ENCODE results near the gene PROSER2. TPM values are rescaled to one million over a fixed set of nuclear protein-coding genes. Genes with fewer than 3 reads are reported as not detected.

PROSER2 gene
- total and polyA plus RNA-seq, 2 donors (not counting 3 experiments of a cell fraction or from before 2014, with no cell fraction given), result 5.9 to 22.6 TPM

DNA sequence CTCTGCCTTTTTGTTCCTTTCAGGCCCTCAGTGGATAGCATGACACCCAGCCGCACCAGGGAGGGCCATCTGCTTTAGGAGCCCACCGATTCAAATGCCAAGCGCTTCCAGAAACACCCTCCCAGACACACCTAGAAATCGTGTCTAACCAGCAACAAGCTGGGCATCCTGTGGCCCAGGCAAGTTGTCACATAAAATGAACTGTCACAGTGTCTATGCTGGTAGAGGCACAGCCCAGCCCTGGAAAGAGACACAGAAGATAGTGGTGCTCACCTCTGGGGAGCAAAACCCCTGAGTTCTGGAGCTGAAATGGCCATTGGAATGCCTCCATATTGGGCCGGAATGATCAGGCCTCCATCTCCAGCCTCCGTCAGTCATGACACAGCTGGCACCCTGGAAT, 42.0 kb upstream of the PROSER2 start:
- DNase-seq (ENCODE audit: low read depth, low spot score) (no peak), FAIRE-seq (no peak)
- no peaks in the 10 kb centered on the region for H3K9me1 ChIP-seq (replicated peaks; ENCODE audit: control insufficient read depth, extremely low read depth, insufficient read depth, low read length)
- H4K20me1 ChIP-seq (replicated peaks; ENCODE audit: control insufficient read depth, extremely low read depth, insufficient read depth, low read length), result no peaks in the 10 kb centered on the region
- no peak overlapping the region for H2AFZ ChIP-seq (ENCODE audit: low read depth, low read length)
- H3K4me3 ChIP-seq (replicated peaks in 1 of 3; ENCODE audit: insufficient read depth in 1 of 3, low read depth in 1 of 3, low read length in 3 of 3), result no peak overlapping the region
- H3K4me2 ChIP-seq (ENCODE audit: insufficient read depth, low read length), result no peak overlapping the region
- CTCF ChIA-PET, result interaction anchor here (0.7 to 7.7 kb wide), 6 partner anchors 18 to 205 kb away, joined by 4 to 244 read pairs (median 23); no protein-coding TSS in a partner anchor
- dilution Hi-C loops (cut with MboI; ENCODE audit: extremely low pct_ligation_motif_present, low sequenced_read_pairs) (no loop called here), intact Hi-C loops (cut with micrococcal nuclease) (loop anchor here (5.0 kb wide), 1 partner anchor 41 kb away; the partner anchor contains the start of gene PROSER2)
- H3K36me3 ChIP-seq (ENCODE audit: control insufficient read depth in 2 of 2, extremely low read depth in 1 of 2, insufficient read depth in 2 of 2, low read length in 2 of 2), result no peaks in the 10 kb centered on the region
- no peaks in the 10 kb centered on the region for H3K4me1 ChIP-seq (ENCODE audit: control insufficient read depth, extremely low read depth, insufficient read depth, low read length)
- H3K79me2 ChIP-seq (ENCODE audit: control insufficient read depth, insufficient read depth, low read length), result no peaks in the 10 kb centered on the region
- H3K27ac ChIP-seq (ENCODE audit: insufficient read depth, low read depth, low read length), result no peak overlapping the region
- no peaks in the 10 kb centered on the region for H3K9me3 ChIP-seq (replicated peaks; ENCODE audit: control insufficient read depth, insufficient read depth, low read length)
- H3K9ac ChIP-seq (replicated peaks; ENCODE audit: extremely low read depth, insufficient read depth, low read length), result no peak overlapping the region
- POLR2A ChIA-PET, result no interaction called here
- no TSS peak for BruUV-seq (replicated peaks)
- H3K27me3 ChIP-seq (ENCODE audit: control insufficient read depth in 2 of 2, insufficient read depth in 2 of 2, low read length in 2 of 2), result peaks cover 0 to 6% of the 10 kb centered on the region in 2 experiments
- no peak for TF ChIP-seq GATA2 (IDR thresholded peaks at IDR 0.05; ENCODE audit: insufficient read depth, insufficient read length, low read depth, low read length)
- no peak for TF ChIP-seq POLR2A (IDR thresholded peaks at IDR 0.05; ENCODE audit: low read depth, low read length)
- TF ChIP-seq, protein P1, sequence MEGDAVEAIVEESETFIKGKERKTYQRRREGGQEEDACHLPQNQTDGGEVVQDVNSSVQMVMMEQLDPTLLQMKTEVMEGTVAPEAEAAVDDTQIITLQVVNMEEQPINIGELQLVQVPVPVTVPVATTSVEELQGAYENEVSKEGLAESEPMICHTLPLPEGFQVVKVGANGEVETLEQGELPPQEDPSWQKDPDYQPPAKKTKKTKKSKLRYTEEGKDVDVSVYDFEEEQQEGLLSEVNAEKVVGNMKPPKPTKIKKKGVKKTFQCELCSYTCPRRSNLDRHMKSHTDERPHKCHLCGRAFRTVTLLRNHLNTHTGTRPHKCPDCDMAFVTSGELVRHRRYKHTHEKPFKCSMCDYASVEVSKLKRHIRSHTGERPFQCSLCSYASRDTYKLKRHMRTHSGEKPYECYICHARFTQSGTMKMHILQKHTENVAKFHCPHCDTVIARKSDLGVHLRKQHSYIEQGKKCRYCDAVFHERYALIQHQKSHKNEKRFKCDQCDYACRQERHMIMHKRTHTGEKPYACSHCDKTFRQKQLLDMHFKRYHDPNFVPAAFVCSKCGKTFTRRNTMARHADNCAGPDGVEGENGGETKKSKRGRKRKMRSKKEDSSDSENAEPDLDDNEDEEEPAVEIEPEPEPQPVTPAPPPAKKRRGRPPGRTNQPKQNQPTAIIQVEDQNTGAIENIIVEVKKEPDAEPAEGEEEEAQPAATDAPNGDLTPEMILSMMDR (IDR thresholded peaks at IDR 0.05; ENCODE audit: extremely low read depth in 1 of 2, insufficient read depth in 1 of 2, low read depth in 1 of 2, low read length in 2 of 2), result no peak

DNA sequence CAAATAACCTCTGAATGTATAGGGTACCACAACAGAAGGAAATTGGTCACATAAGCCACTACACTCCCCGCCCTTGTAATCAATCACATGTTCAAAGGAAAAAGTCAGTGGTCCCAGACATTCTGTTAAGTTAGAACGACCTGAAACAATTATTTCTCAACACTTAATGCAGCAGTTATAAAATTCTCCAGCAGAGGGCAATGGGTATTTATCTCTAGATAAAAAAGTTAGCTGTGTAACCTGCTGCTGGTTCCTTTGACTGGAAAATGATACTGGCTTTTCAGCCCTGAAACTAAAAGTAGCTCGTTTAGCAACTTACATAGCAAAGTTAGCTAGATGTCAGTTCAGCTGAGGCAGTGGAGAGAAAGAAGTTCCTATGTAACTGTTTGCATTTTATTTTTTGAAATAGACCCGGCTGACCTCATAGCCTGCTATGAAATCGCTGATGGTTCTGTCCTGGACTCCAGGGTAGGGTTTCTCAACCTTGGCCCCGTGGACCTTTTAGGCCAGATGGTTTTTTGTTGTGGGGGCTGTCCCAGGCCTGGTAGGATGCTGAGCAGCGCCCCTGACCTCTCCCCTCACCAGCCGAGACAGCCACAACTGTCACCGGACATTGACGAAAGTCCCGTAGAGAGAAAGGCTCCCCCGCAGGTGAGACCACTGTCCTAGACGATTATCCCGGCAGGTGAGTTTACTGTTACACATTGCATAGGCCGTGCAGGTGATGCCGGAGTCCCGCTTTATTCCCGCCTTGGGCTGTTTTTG, 40.2 kb upstream of the PROSER2 start:
- H3K4me3 ChIP-seq (replicated peaks in 1 of 3; ENCODE audit: insufficient read depth in 1 of 3, low read depth in 1 of 3, low read length in 3 of 3), result no peak overlapping the region
- DNase-seq (ENCODE audit: low read depth, low spot score) (peak; percentile 64), FAIRE-seq (peak; percentile 92)
- intact Hi-C loops (cut with micrococcal nuclease), result loop anchor here (1.0 to 5.0 kb wide), 2 partner anchors 39 to 203 kb away; partner anchors contain the start of gene PROSER2
- dilution Hi-C loops (cut with MboI; ENCODE audit: extremely low pct_ligation_motif_present, low sequenced_read_pairs), result no loop called here
- H2AFZ ChIP-seq (ENCODE audit: low read depth, low read length), result no peak overlapping the region
- no peaks in the 10 kb centered on the region for H3K9me1 ChIP-seq (replicated peaks; ENCODE audit: control insufficient read depth, extremely low read depth, insufficient read depth, low read length)
- no peak overlapping the region for H3K4me2 ChIP-seq (ENCODE audit: insufficient read depth, low read length)
- H3K27ac ChIP-seq (ENCODE audit: insufficient read depth, low read depth, low read length), result no peak overlapping the region
- TF ChIP-seq MYC (IDR thresholded peaks at IDR 0.05; ENCODE audit: low read depth, low read length) (no peak), JUN (IDR thresholded peaks at IDR 0.05; ENCODE audit: borderline replicate concordance, insufficient read depth, insufficient read length, low read depth) (no peak), FOS (IDR thresholded peaks at IDR 0.05; ENCODE audit: borderline replicate concordance, insufficient read depth, low read length) (no peak), GATA2 (IDR thresholded peaks at IDR 0.05; ENCODE audit: insufficient read depth, insufficient read length, low read depth, low read length) (no peak), EZH2 (IDR thresholded peaks at IDR 0.05; ENCODE audit: borderline replicate concordance, low read depth, low read length, severe bottlenecking) (no peak), POLR2A (IDR thresholded peaks at IDR 0.05; ENCODE audit: low read depth, low read length) (no peak)
- TF ChIP-seq, protein P1 (IDR thresholded peaks at IDR 0.05; ENCODE audit: extremely low read depth in 1 of 2, insufficient read depth in 1 of 2, low read depth in 1 of 2, low read length in 2 of 2), result peak; percentile 45 to 55
- TF ChIP-seq, protein P2, sequence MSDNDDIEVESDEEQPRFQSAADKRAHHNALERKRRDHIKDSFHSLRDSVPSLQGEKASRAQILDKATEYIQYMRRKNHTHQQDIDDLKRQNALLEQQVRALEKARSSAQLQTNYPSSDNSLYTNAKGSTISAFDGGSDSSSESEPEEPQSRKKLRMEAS (IDR thresholded peaks at IDR 0.05; ENCODE audit: insufficient read depth, insufficient read length), result no peak
- BruUV-seq (replicated peaks), result no TSS peak
- CTCF ChIA-PET, result interaction anchor here (0.6 to 7.7 kb wide), 61 partner anchors 8 to 1317 kb away, joined by 3 to 244 read pairs (median 4); partner anchors contain the start of genes OPTN and PROSER2
- POLR2A ChIA-PET, result no interaction called here
- H3K4me1 ChIP-seq (ENCODE audit: control insufficient read depth, extremely low read depth, insufficient read depth, low read length), result no peaks in the 10 kb centered on the region
- H3K9me3 ChIP-seq (replicated peaks; ENCODE audit: control insufficient read depth, insufficient read depth, low read length), result no peaks in the 10 kb centered on the region
- H4K20me1 ChIP-seq (replicated peaks; ENCODE audit: control insufficient read depth, extremely low read depth, insufficient read depth, low read length), result no peaks in the 10 kb centered on the region
- H3K79me2 ChIP-seq (ENCODE audit: control insufficient read depth, insufficient read depth, low read length), result no peaks in the 10 kb centered on the region
- no peaks in the 10 kb centered on the region for H3K36me3 ChIP-seq (ENCODE audit: control insufficient read depth in 2 of 2, extremely low read depth in 1 of 2, insufficient read depth in 2 of 2, low read length in 2 of 2)
- H3K9ac ChIP-seq (replicated peaks; ENCODE audit: extremely low read depth, insufficient read depth, low read length), result no peak overlapping the region
- peaks cover 0 to 4% of the 10 kb centered on the region in 2 experiments for H3K27me3 ChIP-seq (ENCODE audit: control insufficient read depth in 2 of 2, insufficient read depth in 2 of 2, low read length in 2 of 2)
